IPS DF 4.7 (cell line): ENCODE data around the gene IGSF11.
A peak's percentile ranks its signal among the peaks of the same experiment; 100 is the strongest.
"Not testable (repeated sequence)": the region's sequence is repeated elsewhere in the genome, so short reads cannot be mapped to it uniquely, and the experiment has no call there.

Source experiments
- DNase-seq: peaks from one replicate; pipeline ENCODE4 v3.0.0-alpha.2; 2013; ENCODE audit warnings: low spot score; ENCODE audit errors: extremely low read depth

Gene IGSF11

DNA sequence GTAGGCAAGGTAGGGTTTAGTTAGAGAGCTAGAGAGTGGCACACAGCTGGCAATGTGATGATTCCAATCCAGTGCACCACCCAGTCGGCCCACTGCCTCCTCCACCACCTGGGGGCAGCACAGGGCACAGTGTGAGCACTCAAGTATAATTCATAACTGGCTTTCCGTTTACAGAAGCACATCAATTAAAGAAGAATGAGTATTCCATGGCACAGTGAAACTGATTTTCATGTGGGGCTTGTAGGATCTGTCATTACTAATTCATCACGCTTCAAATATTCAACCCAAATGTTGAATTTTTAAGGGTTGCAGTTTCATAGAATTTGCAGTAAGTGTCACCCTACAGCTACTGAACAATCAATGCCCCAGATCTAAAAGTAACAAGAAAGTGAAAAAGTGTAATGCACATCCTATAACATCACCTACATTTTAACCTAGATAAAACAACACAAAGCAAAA lies 149.9 kb downstream of the IGSF11 start:
- no peak for DNase-seq

DNA sequence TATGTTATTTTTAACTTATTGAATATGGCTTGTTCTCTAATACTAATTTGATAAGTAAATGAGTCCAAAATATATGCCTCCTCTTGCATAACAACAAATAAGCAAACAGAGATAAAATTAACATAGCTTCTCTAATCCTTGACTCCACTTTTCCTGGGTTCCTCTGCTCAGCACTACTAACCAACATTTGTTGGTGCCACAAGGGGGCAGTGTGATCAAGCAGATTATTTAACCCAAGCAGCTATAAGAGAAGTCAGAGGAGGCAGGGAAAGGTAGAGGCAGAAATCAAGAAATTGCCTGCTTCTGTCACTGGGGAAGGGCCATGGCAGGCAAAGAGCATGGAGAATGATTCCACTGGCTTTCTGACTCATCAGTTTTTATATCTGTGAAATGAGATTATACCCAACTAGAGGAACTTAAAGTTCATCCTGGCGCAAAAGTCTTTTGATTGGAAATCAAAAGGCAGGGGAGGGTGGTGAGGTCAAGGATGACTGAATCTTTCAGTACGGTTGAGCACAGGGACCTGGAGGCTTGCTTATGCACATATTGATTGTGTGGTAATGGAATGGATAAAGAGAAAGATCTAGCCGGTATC lies 152.2 kb downstream of the IGSF11 start:
- DNase-seq: no peak

DNA sequence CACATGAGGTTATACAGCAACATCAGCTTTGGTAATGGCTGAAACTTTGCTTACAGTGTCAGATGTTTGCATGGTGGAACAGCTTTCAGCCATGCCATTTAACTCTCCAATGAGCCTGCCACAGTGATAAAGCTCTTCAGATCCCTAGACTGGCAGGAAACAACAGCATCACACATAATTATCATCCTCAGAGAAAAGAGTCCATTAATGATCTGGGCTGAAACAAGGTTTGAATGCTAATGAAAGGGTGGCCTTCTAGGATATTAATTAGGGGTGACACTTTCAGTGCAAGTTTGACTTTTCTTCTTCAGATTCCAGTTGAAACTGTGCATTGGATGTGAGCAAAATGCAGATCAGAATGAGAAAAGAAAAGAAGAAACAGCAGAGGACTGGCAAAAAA lies 166.6 kb downstream of the IGSF11 start:
- no peak for DNase-seq

DNA sequence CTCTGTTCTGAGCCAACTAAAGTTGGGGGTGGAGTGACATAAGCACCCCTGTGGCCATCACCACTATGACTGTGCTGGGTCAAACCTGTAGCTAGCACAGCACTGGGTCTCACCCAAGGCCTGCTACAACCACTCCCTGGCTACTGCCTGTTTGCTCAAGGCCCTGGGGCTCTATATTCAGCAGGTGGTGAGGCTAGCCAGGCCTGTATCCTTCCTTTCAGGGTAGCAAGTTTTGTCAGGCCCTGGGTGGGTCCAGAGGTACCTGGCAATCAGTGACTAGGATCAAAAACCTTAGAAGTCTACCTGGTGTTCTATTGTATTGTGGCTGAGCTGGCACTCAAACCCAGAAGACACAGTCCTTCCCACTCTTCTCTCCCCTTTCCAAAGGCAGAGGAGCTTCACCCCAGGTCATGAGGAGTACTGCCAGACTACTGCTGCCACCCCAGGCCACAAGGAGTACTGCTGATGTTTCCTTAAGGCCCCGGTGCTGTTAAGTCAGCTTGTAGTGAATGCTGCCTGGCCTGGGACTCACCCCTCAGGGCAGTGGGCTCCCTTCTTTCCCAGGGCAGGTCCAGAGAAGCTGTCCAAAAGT lies 170.8 kb downstream of the IGSF11 start:
- DNase-seq: peak; percentile 14

DNA sequence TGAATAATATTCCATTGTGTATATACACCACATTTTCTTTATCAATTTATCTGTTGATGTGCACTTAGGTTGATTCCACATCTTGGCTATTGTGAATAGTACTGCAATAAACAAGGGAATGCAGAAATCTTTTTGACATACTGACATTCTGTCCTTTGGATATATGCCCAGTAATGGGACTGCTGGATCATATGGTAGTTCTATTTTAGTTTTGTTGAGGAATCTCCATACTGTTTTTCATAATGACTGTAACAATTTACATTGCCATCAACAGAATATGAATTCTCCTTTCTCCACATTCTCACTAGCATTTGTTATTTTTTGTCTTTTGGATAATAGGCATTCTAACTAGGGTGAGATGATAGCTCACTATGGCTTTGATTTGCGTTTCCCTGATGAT lies 174.7 kb downstream of the IGSF11 start:
- DNase-seq: no peak

GRCh38 chr3:118851466-118852193 lies 183.0 kb downstream of the IGSF11 start:
- DNase-seq: not testable (repeated sequence)

DNA sequence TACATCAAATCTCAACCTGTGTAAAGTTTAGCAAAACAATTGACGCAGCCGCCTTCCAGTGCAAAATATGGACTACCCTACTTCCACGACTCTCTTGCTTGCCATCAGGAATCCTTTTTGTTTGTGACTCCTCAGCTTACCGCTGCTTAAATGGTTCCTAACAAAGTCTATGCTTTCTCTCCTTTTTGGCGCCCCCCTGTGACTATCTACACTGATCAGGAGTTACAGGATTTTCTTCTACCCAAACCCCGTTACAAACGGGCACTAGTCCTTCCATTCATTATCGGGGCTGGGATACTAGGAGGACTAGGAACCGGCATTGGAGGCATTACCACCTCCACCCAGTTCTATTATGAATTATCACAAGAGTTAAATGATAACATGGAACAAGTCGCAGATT lies 184.0 kb downstream of the IGSF11 start:
- peak; percentile 14 for DNase-seq
